DMS153 treated with DMSO at 0.1 percent for 48 hours (cell line): Measurements from ENCODE around the gene NOS1AP.
"Not testable (repeated sequence)": the region's sequence is repeated elsewhere in the genome, so short reads cannot be mapped to it uniquely, and the experiment has no call there.

Experiments used
- DNase-seq: peaks from one replicate; lab custom pipeline; 2025; ENCODE audit not compliant: unreplicated experiment; lab: John Stamatoyannopoulos, UW

NOS1AP gene

DNA sequence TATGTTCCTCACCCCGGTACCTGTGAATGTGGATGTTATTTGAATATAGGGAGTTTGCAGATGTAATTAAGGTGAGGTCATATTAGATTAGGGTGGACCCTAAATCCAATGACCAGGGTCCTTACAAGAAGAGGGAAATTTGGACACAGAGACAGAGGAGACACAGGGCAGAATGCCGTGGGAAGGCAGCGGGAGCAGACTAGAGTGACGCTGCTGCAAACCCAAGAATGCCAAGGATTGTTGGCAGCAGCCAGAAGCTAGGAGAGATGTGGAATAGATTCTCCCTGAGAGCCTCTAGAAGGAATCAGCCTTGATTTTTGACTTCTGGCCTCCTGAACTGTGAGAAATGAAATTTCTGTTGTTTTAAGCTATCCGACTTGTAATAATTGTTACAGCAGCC lies 253.5 kb downstream of the NOS1AP start:
- no peak for DNase-seq

- DNase-seq: no peak
Measured at GRCh38 chr1:162324396-162324795, 254.9 kb downstream of the NOS1AP start.

GRCh38 chr1:162326559-162326958 lies 257.1 kb downstream of the NOS1AP start:
- no peak for DNase-seq

DNA sequence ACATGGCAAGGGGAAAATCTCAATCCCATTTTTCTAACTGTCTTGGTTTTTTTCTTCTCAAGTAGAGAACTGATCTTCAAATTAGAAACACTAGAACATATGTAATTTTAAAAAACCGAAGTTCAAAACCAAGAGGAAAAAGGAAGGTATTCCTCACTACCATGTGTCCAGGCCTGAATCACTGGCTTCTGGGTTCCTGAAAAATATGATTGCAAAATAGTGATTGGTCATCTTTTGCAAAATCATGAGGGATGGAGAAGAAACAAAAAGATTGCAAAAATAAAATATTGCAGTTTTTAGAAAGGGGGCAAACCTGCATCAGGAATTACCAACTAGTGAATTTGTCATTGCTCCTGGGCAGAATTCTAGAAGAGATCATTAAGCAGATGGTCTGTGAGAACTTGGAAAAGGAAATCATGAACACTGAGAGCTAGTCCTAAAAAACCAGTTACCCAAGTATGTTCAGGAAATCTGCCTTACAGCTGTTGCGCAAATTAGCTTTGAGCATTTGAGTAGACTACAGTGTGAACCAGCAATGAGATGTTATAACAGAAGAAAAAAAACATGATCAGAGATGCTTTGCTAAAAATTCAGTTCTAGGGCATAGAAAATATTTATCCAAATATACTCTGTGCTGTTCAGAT lies 257.8 kb downstream of the NOS1AP start:
- DNase-seq: no peak

GRCh38 chr1:162327788-162328165 lies 258.3 kb downstream of the NOS1AP start:
- no peak for DNase-seq

- peak; percentile 84 for DNase-seq
Measured at GRCh38 chr1:162328512-162328911, 259.0 kb downstream of the NOS1AP start.

GRCh38 chr1:162329826-162330225 lies 260.3 kb downstream of the NOS1AP start:
- DNase-seq: no peak

DNA sequence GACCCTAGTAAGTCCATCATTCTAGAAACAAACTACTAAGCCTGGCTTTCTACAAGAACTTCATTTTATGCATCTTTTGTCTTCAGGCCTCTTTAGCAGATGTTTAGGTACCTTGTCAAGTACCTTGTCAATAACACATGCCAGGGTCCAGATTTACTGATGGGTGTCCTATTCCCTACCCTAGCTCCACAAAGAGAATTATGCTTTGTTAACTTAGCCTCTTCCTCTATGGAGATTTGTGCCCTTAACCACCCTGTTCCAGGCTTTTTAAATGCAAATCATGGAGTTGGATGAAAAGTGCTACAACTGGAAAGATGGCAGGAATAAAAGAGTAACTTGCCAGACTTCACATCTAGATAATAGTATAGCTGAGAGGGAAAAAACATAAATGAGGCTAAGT lies 264.5 kb downstream of the NOS1AP start:
- no peak for DNase-seq

DNA sequence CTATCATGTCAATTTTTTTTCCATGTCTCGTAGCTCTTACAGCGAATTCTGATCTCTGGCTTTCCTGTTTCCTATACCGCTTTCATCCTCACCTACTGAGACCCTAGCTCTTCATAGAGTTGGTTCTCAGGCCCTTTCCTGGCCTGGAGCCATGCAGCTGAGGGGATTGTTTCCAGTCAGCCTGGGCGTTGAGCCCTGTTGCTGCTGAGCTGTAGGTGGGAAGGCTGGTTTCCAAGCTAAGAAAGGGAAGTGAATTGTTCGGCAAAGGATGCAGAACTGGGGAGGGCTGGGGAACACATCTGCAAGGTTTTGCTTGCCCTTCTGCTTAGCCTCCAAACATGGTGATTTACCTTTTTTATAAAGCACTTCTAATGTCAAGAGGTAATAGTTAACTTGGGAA lies 265.6 kb downstream of the NOS1AP start:
- no peak for DNase-seq

GRCh38 chr1:162336621-162337285 lies 267.3 kb downstream of the NOS1AP start:
- no peak for DNase-seq

DNA sequence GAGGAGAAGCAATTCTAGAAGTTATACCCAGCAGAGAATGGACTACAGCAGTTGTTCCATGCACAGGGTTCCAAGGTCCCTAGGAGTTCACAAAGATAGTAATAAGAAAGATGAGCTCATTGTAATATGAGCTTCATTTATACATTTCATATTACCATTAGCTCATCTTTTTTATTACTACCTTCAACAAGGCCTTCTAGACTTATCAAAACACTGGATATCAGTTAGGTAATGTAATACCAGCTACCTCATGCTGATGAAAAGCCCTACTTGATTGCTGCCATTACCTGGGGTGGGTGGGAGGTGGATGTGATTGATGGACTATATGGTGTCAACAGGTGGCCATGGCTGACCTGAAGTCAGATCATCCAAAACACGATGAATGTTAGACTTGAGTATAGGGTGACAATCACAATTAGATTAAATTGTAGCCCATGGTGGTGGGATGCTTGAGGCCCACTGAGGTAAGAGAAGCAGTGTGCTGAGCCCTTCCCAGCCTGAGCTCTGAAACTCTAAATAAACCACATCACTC lies 273.0 kb downstream of the NOS1AP start:
- DNase-seq: no peak

GRCh38 chr1:162343470-162343869 lies 274.0 kb downstream of the NOS1AP start:
- DNase-seq: no peak

DNA sequence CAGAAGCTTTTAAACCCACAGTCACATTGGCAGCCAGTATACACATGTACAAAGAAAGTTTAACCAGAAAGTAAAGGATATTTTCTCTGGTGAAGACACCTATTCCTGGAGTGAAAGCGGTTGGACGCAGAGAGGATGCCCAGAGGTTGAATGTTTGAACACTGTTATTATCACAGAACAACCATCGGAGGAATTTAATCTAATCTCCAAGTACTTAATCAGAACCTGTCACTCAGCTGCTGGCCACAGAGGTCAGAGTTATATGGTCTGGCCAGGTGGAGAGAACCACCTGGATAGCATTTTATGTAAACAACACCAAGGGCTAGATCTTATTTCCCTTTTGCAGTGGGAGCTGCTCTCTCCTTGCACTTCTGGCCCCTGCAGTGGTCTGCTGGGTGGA lies 277.8 kb downstream of the NOS1AP start:
- no peak for DNase-seq

DNA sequence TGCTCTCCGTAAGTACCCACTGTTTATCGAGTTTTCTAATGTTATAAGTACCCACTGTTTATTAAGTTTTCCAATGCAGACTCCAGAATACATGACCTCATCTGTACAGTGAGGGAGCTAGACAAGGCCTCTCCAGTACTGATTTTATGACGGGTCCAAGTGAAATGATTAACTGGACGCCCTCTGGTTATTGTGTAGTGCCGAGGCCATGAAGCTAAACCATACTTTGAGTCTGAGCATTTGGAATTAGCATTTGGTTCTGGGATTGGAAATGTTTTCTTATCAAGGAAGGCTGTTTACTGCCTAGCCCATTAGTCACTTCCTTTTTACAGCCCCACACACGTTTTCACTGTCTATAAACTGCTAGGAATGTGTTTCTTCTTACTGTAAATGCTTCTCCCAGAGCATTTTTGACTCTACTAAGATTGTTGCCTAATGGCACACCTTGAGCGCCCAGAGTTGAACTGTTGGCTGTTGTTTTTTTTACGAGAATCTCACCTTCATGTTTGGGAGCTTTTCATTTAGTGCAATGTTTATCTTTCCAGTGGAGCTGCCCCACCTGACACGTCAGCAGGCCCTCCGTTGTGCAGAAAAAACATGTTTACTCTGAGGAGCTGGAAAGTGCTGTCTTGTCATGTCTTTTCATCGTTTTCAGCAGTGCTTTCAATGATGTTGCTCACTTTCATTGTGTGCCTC lies 280.3 kb downstream of the NOS1AP start:
- DNase-seq: peak; percentile 44

- no peak for DNase-seq
Measured at GRCh38 chr1:162351246-162351842, 281.9 kb downstream of the NOS1AP start.

DNA sequence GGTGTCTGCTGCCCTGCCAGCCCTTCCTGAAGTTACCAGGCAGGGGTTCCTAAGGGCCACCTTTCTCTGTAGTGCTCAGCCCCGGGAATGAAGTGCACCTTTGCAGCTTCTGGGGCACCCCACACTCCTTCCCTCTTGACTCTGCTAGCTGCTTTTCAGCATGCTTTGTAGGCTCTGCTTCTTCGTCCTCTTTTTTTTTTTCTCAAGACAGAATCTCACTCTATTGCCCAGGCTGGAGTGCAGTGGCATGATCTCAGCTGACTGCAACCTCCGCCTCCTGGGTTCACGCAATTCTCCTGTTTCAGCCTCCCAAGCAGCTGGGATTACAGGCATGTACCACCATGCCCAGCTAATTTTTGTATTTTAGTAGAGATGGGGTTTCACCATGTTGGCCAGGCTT lies 282.4 kb downstream of the NOS1AP start:
- not testable (repeated sequence) for DNase-seq

- no peak for DNase-seq
Measured at GRCh38 chr1:162353078-162353477, 283.6 kb downstream of the NOS1AP start.

- DNase-seq: no peak
Measured at GRCh38 chr1:162353702-162354101, 284.2 kb downstream of the NOS1AP start.

DNA sequence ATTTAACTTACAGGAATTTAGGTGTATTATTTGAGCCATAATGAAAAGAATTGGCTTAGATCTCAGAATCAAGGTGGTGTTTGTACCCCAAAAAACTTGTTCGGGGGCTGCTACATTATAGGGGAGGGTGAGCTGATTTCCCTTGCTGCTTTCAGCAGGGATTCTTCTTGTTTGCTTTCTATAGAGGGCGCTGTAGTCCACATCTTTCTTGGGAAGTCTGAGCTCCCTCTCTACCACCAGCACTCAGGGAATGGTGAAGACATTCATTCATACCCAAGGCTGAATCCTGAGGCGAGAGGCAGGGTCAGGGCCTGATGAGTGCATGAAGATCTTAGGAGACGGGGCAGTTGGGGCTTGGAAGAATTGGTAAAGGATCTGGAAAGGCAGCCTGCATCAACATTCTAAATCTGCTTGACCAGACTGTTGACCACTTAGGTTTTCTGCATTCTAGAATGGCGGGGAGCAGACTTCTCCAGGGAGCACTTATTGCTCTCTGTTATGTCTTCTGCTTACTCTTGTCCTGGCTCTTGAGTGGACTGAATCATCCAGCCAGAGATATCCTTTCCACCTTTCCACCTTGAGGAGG lies 288.3 kb downstream of the NOS1AP start:
- peak; percentile 27 for DNase-seq

- DNase-seq: no peak
Measured at GRCh38 chr1:162358928-162359327, 289.4 kb downstream of the NOS1AP start.

DNA sequence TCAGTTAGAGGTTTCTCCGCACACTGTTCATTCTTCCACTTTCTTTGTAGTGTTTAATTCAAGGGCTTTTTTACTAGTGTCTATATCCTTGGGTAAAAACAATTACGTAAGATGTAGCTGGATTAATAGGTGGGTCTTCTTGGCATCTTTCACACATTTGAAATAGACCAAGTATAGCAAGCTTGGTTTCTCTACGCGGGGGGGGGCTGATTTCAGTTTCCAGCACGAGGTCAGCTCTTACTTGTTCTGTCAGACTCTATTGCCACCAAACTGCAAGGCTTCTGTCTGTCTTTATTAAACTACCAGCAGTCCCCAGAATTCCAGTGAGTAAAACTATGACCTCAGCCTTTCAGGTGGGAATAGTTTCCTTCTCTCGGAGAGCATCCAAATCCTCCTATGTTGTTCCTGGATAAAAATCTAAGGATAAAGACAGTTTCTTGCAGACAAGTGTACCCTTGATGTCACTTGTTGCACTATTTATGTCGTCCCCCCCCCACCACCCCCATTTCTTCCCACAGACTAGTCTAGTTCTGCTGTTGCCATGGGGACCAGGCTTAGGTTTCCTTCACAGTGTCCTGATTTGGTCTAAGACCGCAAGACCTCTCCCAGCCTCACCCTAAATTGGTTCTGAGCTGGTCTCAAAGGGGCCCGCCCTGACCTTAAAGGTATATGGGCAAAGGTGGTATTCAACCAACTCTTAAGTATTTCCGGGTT lies 290.2 kb downstream of the NOS1AP start:
- no peak for DNase-seq
